ENCODE data around the gene SV2C. TPM values are rescaled to one million over a fixed set of nuclear protein-coding genes. Genes with fewer than 3 reads are reported as not detected.

SV2C gene
- polyA plus RNA-seq, 2 donors = 0.22 to 0.43 TPM

GRCh38 chr5:76154009-76154690 is 71.0 kb downstream of the SV2C start:
- H3K4me1 ChIP-seq (ENCODE audit: control insufficient read depth in 2 of 2, insufficient read depth in 2 of 2, low read length in 1 of 2) = no peaks in the 10 kb centered on the region

DNA sequence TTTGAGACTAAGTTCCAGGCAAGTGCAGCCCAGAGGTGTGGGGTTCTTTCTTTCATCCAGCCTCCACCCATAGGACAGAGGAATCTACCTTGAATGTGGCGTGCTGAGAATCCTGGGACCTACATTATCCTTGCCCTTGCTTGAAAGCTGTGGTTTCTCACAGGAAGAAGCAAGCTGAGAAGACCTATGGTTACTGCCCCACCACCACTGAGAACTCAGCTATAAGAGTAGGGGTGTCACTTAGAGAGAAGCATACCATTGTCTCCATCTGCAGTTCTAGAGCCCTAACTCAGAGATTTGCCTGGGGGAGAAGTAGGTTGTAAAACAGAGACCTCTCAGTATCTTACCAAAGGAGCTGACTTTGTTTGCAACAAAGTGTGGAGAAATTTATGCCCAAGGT is 72.4 kb downstream of the SV2C start:
- no peaks in the 10 kb centered on the region for H3K4me1 ChIP-seq (ENCODE audit: control insufficient read depth in 2 of 2, insufficient read depth in 2 of 2, low read length in 1 of 2)
- no peaks in the 10 kb centered on the region for H3K27me3 ChIP-seq (ENCODE audit: control insufficient read depth in 1 of 2, insufficient read depth in 2 of 2, low read length in 2 of 2)
- WGBS, 2 donors = 82 to 84% methylated on average over 1 of the region's 1 CpG
- no peak overlapping the region for H3K4me3 ChIP-seq (ENCODE audit: low read depth in 1 of 2, low read length in 2 of 2)
- H3K27ac ChIP-seq (ENCODE audit: low read depth in 2 of 2, low read length in 1 of 2) = no peak overlapping the region
- no peaks in the 10 kb centered on the region for H3K9me3 ChIP-seq (ENCODE audit: control insufficient read depth in 2 of 2, insufficient read depth in 1 of 2, low read depth in 1 of 2, low read length in 1 of 2)
- H3K36me3 ChIP-seq (ENCODE audit: control insufficient read depth in 2 of 2, insufficient read depth in 2 of 2, low read length in 1 of 2) = no peaks in the 10 kb centered on the region

More at GRCh38 chr5:76154009-76154690, 71.0 kb downstream of the SV2C start:
- Histone ChIP-seq H3K36me3 (ENCODE audit: control insufficient read depth in 2 of 2, insufficient read depth in 2 of 2, low read length in 1 of 2) (no peaks in the 10 kb centered on the region), H3K27me3 (ENCODE audit: control insufficient read depth in 1 of 2, insufficient read depth in 2 of 2, low read length in 2 of 2) (no peaks in the 10 kb centered on the region), H3K9me3 (ENCODE audit: control insufficient read depth in 2 of 2, insufficient read depth in 1 of 2, low read depth in 1 of 2, low read length in 1 of 2) (no peaks in the 10 kb centered on the region), H3K27ac (ENCODE audit: low read depth in 2 of 2, low read length in 1 of 2) (no peak overlapping the region), H3K4me3 (ENCODE audit: low read depth in 1 of 2, low read length in 2 of 2) (no peak overlapping the region)
- WGBS, 2 donors = 83 to 85% methylated on average over 3 of the region's 3 CpGs

DNA sequence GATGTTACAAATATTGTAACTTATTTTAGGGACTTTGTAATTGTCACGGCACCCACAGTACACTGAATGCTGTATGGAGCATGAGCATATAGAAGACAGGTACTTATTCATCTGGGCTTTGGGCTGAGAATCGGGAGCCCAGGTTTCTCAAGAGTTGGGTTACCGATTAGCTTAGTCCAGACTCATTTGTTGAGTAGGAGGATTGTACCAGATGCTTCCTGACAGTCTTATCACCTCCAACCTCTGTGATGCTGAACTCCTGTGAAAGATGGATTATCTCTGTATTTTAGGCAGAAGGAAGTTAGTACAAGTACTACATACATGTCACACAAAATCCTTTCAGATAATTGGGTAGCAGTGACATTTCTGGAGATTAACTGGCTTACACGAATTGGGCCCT is 79.2 kb downstream of the SV2C start:
- Histone ChIP-seq H3K36me3 (ENCODE audit: control insufficient read depth in 2 of 2, insufficient read depth in 2 of 2, low read length in 1 of 2) (no peaks in the 10 kb centered on the region), H3K27me3 (ENCODE audit: control insufficient read depth in 1 of 2, insufficient read depth in 2 of 2, low read length in 2 of 2) (no peaks in the 10 kb centered on the region)
- 70 to 77% methylated on average over 4 of the region's 4 CpGs for WGBS, 2 donors

DNA sequence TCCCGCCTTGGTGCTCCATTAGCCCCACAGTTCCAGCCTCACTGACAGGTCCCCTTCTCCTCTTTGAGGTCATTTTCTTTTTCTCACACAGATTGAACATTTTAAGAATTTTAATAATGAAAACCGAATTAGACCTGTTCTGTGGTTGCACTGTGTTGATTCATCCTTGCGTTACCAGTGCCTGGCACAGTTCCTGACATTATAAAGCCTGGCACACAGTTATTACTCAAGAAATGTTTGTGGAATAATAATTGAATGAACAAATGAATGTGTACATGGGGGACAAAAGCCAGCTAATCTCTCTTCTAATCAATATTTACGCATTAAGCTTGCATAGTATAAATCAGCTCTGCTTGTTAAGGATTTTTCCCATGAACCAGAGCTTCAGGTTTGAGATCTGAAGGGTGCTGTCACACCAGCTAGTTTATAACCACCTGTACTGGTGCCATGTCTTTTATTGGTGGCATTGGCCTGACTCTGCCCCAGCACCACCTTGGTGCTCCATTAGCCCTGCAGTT is 80.0 kb downstream of the SV2C start:
- peaks cover 0 to 2% of the 10 kb centered on the region in 2 donors for H3K4me1 ChIP-seq (ENCODE audit: control insufficient read depth in 2 of 2, insufficient read depth in 2 of 2, low read length in 1 of 2)
- H3K27ac ChIP-seq (ENCODE audit: low read depth in 2 of 2, low read length in 1 of 2) = no peak overlapping the region
- no peak overlapping the region for H3K4me3 ChIP-seq (ENCODE audit: low read depth in 1 of 2, low read length in 2 of 2)
- 57 to 58% methylated on average over 4 of the region's 4 CpGs for WGBS, 2 donors
- H3K9me3 ChIP-seq (ENCODE audit: control insufficient read depth in 2 of 2, insufficient read depth in 1 of 2, low read depth in 1 of 2, low read length in 1 of 2) = no peaks in the 10 kb centered on the region
- no peaks in the 10 kb centered on the region for H3K27me3 ChIP-seq (ENCODE audit: control insufficient read depth in 1 of 2, insufficient read depth in 2 of 2, low read length in 2 of 2)
- no peaks in the 10 kb centered on the region for H3K36me3 ChIP-seq (ENCODE audit: control insufficient read depth in 2 of 2, insufficient read depth in 2 of 2, low read length in 1 of 2)

More for the DNA sequence above, 79.2 kb downstream of the SV2C start:
- Histone ChIP-seq H3K4me1 (ENCODE audit: control insufficient read depth in 2 of 2, insufficient read depth in 2 of 2, low read length in 1 of 2) (peaks cover 0 to 2% of the 10 kb centered on the region in 2 donors), H3K9me3 (ENCODE audit: control insufficient read depth in 2 of 2, insufficient read depth in 1 of 2, low read depth in 1 of 2, low read length in 1 of 2) (no peaks in the 10 kb centered on the region), H3K27ac (ENCODE audit: low read depth in 2 of 2, low read length in 1 of 2) (no peak overlapping the region), H3K4me3 (ENCODE audit: low read depth in 1 of 2, low read length in 2 of 2) (no peak overlapping the region)

DNA sequence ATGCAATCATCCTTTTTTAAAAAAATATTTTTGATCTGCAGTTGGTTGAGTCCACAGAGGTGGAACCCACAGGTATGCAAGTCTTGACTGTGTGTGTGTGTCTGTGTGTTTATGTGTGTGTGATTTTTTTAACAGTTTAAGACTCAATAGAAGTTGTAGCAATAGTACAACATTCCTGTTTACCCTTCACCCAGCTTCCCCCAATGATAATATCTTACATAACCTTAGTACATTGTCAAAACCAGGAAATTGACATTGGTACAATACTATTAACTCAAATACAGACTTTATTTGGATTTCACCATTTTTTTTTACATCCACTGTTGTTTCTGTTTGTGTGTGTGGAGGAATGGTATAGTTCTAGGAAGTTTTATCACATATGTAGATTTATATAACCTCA is 81.8 kb downstream of the SV2C start:
- Histone ChIP-seq H3K4me1 (ENCODE audit: control insufficient read depth in 2 of 2, insufficient read depth in 2 of 2, low read length in 1 of 2) (peaks cover 0 to 2% of the 10 kb centered on the region in 2 donors), H3K36me3 (ENCODE audit: control insufficient read depth in 2 of 2, insufficient read depth in 2 of 2, low read length in 1 of 2) (no peaks in the 10 kb centered on the region), H3K27me3 (ENCODE audit: control insufficient read depth in 1 of 2, insufficient read depth in 2 of 2, low read length in 2 of 2) (peaks cover 0 to 2% of the 10 kb centered on the region in 2 donors), H3K4me3 (ENCODE audit: low read depth in 1 of 2, low read length in 2 of 2) (no peak overlapping the region), H3K9me3 (ENCODE audit: control insufficient read depth in 2 of 2, insufficient read depth in 1 of 2, low read depth in 1 of 2, low read length in 1 of 2) (no peaks in the 10 kb centered on the region), H3K27ac (ENCODE audit: low read depth in 2 of 2, low read length in 1 of 2) (no peak overlapping the region)

GRCh38 chr5:76165711-76166374 is 82.7 kb downstream of the SV2C start:
- no peak overlapping the region for H3K27ac ChIP-seq (ENCODE audit: low read depth in 2 of 2, low read length in 1 of 2)
- no peak overlapping the region for H3K4me3 ChIP-seq (ENCODE audit: low read depth in 1 of 2, low read length in 2 of 2)
- H3K36me3 ChIP-seq (ENCODE audit: control insufficient read depth in 2 of 2, insufficient read depth in 2 of 2, low read length in 1 of 2) = no peaks in the 10 kb centered on the region
- H3K27me3 ChIP-seq (ENCODE audit: control insufficient read depth in 1 of 2, insufficient read depth in 2 of 2, low read length in 2 of 2) = peaks cover 0 to 2% of the 10 kb centered on the region in 2 donors
- H3K4me1 ChIP-seq (ENCODE audit: control insufficient read depth in 2 of 2, insufficient read depth in 2 of 2, low read length in 1 of 2) = peaks cover 0 to 2% of the 10 kb centered on the region in 2 donors
- 72 to 77% methylated on average over 2 of the region's 2 CpGs for WGBS, 2 donors
- no peaks in the 10 kb centered on the region for H3K9me3 ChIP-seq (ENCODE audit: control insufficient read depth in 2 of 2, insufficient read depth in 1 of 2, low read depth in 1 of 2, low read length in 1 of 2)

- H3K4me3 ChIP-seq (ENCODE audit: low read depth in 1 of 2, low read length in 2 of 2) = no peak overlapping the region
- H3K27me3 ChIP-seq (ENCODE audit: control insufficient read depth in 1 of 2, insufficient read depth in 2 of 2, low read length in 2 of 2) = peaks cover 0 to 2% of the 10 kb centered on the region in 2 donors
- H3K27ac ChIP-seq (ENCODE audit: low read depth in 2 of 2, low read length in 1 of 2) = no peak overlapping the region
- no peaks in the 10 kb centered on the region for H3K9me3 ChIP-seq (ENCODE audit: control insufficient read depth in 2 of 2, insufficient read depth in 1 of 2, low read depth in 1 of 2, low read length in 1 of 2)
- no peaks in the 10 kb centered on the region for H3K36me3 ChIP-seq (ENCODE audit: control insufficient read depth in 2 of 2, insufficient read depth in 2 of 2, low read length in 1 of 2)
- 51 to 58% methylated on average over 3 of the region's 3 CpGs for WGBS, 2 donors
- peaks cover 0 to 2% of the 10 kb centered on the region in 2 donors for H3K4me1 ChIP-seq (ENCODE audit: control insufficient read depth in 2 of 2, insufficient read depth in 2 of 2, low read length in 1 of 2)
Observed at GRCh38 chr5:76166886-76167576, 83.8 kb downstream of the SV2C start.

DNA sequence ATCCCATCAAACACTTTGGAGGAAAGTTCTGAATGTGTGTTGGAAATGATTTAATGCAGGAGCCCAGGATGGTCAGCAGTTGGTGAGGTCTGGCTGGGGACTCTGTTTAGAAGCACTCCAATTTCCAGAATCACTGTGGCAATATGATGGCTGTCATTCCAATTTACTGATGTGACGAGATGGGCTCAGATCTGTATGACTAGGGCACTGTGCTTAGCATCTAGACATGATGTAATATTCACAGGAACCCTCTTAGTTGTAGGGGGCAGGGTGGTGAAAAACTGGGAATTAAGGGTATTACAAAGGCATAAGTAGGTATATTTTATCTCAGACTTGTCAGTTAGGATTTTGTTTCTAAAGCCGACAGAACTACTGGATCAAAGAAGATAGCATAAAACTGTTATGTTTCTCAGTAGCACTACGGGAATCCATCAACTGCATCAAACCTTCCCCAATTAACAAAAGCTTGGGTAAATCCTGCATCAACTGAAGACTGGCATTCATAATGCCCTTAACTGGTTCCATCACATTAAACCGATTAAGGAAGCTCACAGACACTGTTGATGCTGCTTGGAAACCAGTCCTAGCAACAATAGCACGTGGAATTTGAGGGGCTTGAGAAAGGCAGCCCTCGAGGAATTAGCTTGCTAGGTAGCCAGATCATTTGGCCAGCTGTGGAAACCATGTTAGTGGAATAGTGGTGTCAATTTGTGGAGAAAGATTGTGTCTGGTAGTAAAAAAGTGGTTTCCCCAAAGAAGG is 86.1 kb downstream of the SV2C start:
- WGBS, 2 donors = 79% methylated on average over 6 of the region's 6 CpGs
- Histone ChIP-seq H3K27me3 (ENCODE audit: control insufficient read depth in 1 of 2, insufficient read depth in 2 of 2, low read length in 2 of 2) (peaks cover 0 to 2% of the 10 kb centered on the region in 2 donors), H3K4me3 (ENCODE audit: low read depth in 1 of 2, low read length in 2 of 2) (no peak overlapping the region), H3K4me1 (ENCODE audit: control insufficient read depth in 2 of 2, insufficient read depth in 2 of 2, low read length in 1 of 2) (no peaks in the 10 kb centered on the region), H3K27ac (ENCODE audit: low read depth in 2 of 2, low read length in 1 of 2) (no peak overlapping the region), H3K9me3 (ENCODE audit: control insufficient read depth in 2 of 2, insufficient read depth in 1 of 2, low read depth in 1 of 2, low read length in 1 of 2) (no peaks in the 10 kb centered on the region), H3K36me3 (ENCODE audit: control insufficient read depth in 2 of 2, insufficient read depth in 2 of 2, low read length in 1 of 2) (no peaks in the 10 kb centered on the region)

DNA sequence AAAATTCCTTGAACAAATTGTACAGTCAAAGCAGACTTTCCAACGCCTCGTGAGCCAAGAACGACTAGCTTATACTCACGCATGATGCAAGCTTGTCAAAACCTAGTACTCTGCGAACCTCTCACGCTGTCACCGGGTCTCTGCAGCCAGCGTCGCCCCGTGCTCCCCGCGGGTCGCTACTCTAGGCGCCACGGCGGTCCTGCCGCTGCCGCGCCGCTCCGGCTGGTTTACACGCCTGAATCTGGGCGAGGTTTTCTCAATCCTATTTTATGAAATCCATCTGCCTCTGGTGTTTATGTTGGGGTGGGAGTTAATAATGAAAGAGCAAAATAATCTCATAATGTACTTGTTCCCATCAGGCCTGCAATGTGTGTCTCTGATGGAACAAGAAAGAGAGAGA is 90.9 kb downstream of the SV2C start:
- H3K27me3 ChIP-seq (ENCODE audit: control insufficient read depth in 1 of 2, insufficient read depth in 2 of 2, low read length in 2 of 2) = peaks cover 0 to 2% of the 10 kb centered on the region in 2 donors
- H3K4me3 ChIP-seq (ENCODE audit: low read depth in 1 of 2, low read length in 2 of 2) = no peak overlapping the region
- H3K27ac ChIP-seq (ENCODE audit: low read depth in 2 of 2, low read length in 1 of 2) = no peak overlapping the region
- no peaks in the 10 kb centered on the region for H3K9me3 ChIP-seq (ENCODE audit: control insufficient read depth in 2 of 2, insufficient read depth in 1 of 2, low read depth in 1 of 2, low read length in 1 of 2)
- H3K4me1 ChIP-seq (ENCODE audit: control insufficient read depth in 2 of 2, insufficient read depth in 2 of 2, low read length in 1 of 2) = no peaks in the 10 kb centered on the region
- no peaks in the 10 kb centered on the region for H3K36me3 ChIP-seq (ENCODE audit: control insufficient read depth in 2 of 2, insufficient read depth in 2 of 2, low read length in 1 of 2)
- 96 to 97% methylated on average over 23 of the region's 23 CpGs for WGBS, 2 donors
